OCI-LY1 (cell line): ENCODE results near the gene HDGFL3.
A peak's percentile ranks its signal among the peaks of the same experiment; 100 is the strongest.

ENCODE experiments used
- H2AFZ ChIP-seq: fragments of 200-600 bp; sonication (generic), shearing (Covaris generic); 2 replicates; pipeline ENCODE4 v1.6.0; 2014; ENCODE audit warnings: antibody characterized with exemption, mild to moderate bottlenecking, low read length
- H3F3A ChIP-seq: fragments of 200-600 bp; sonication (generic), shearing (Covaris generic); 2 replicates; pipeline ENCODE4 v1.6.0; 2014; ENCODE audit warnings: mild to moderate bottlenecking, antibody characterized with exemption, low read length, moderate library complexity; ENCODE audit not compliant: insufficient read depth
- H3K27ac ChIP-seq: fragments of 200-600 bp; sonication (generic); 2 replicates; pipeline ENCODE4 v1.5.1; 2014; ENCODE audit warnings: low read length, mixed run types, mild to moderate bottlenecking, low read depth; ENCODE audit not compliant: poor library complexity, severe bottlenecking
- H3K27me3 ChIP-seq: fragments of 200-600 bp; sonication (generic); 2 replicates; pipeline ENCODE4 v1.6.0; 2014; ENCODE audit warnings: antibody characterized with exemption, mild to moderate bottlenecking, low read length, moderate library complexity; ENCODE audit not compliant: insufficient read depth
- H3K36me3 ChIP-seq: fragments of 200-600 bp; sonication (generic); 2 replicates; pipeline ENCODE4 v1.6.1; 2014; ENCODE audit warnings: mild to moderate bottlenecking, antibody characterized with exemption, low read length, moderate library complexity, mixed read lengths; ENCODE audit not compliant: insufficient read depth
- H3K4me1 ChIP-seq: fragments of 200-600 bp; sonication (generic); 2 replicates; pipeline ENCODE4 v1.5.1; 2014; ENCODE audit warnings: mild to moderate bottlenecking, low read length, moderate library complexity; ENCODE audit not compliant: insufficient read depth, severe bottlenecking
- H3K4me2 ChIP-seq: fragments of 200-600 bp; sonication (generic), shearing (Covaris generic); 2 replicates; pipeline ENCODE4 v1.6.1; 2014; ENCODE audit warnings: low read length
- H3K4me3 ChIP-seq: fragments of 200-600 bp; sonication (generic); 2 replicates; pipeline ENCODE4 v1.5.1; 2014; ENCODE audit warnings: low read length, low read depth, mild to moderate bottlenecking, mixed read lengths; ENCODE audit not compliant: poor library complexity, severe bottlenecking
- H3K79me2 ChIP-seq: fragments of 200-600 bp; shearing (Covaris generic); 2 replicates; pipeline ENCODE4 v1.6.1; 2016; ENCODE audit warnings: mixed run types, low read length, mixed read lengths; ENCODE audit not compliant: insufficient read depth
- H3K9ac ChIP-seq: fragments of 200-600 bp; sonication (generic), shearing (Covaris generic); 2 replicates; pipeline ENCODE4 v1.6.1; 2014; ENCODE audit warnings: mild to moderate bottlenecking, low read length, mixed read lengths
- H3K9me2 ChIP-seq: fragments of 200-600 bp; sonication (generic), shearing (Covaris generic); 2 replicates; pipeline ENCODE4 v1.6.1; 2014; ENCODE audit warnings: low read depth, mild to moderate bottlenecking, low read length, mixed read lengths
- H3K9me3 ChIP-seq: fragments of 200-600 bp; shearing (Covaris generic); 2 replicates; pipeline ENCODE4 v1.6.1; 2014; ENCODE audit warnings: low read length, mixed read lengths
- H4K20me1 ChIP-seq: fragments of 200-600 bp; sonication (generic), shearing (Covaris generic); 2 replicates; pipeline ENCODE4 v1.6.0; 2016; ENCODE audit warnings: mild to moderate bottlenecking, low read length; ENCODE audit not compliant: insufficient read depth
- CTCF ChIP-seq: fragments of 200-600 bp; sonication (generic), shearing (Covaris generic); IDR thresholded peaks from 2 replicates; pipeline ENCODE4 v1.5.1; 2017; ENCODE audit warnings: mild to moderate bottlenecking, antibody characterized with exemption, low read length, moderate library complexity, mixed read lengths
- EZH2 ChIP-seq: fragments of 200-600 bp; sonication (generic), shearing (Covaris generic); IDR thresholded peaks from 2 replicates; pipeline ENCODE4 v1.8.0; 2017; ENCODE audit warnings: borderline replicate concordance, mixed run types, mild to moderate bottlenecking, antibody characterized with exemption, low read length, moderate library complexity, mixed read lengths

HDGFL3 gene

GRCh38 chr15:83248151-83249029 is 40.8 kb upstream of the HDGFL3 start:
- no peak overlapping the region for H3K4me3 ChIP-seq
- H3K9ac ChIP-seq = no peak overlapping the region
- H4K20me1 ChIP-seq = no peaks in the 10 kb centered on the region
- no peaks in the 10 kb centered on the region for H3K36me3 ChIP-seq
- H3K27me3 ChIP-seq = no peaks in the 10 kb centered on the region
- H3K4me2 ChIP-seq = no peak overlapping the region
- H3K9me3 ChIP-seq = no peaks in the 10 kb centered on the region
- TF ChIP-seq CTCF = peak; percentile 81
- TF ChIP-seq EZH2 = no peak
- no peak overlapping the region for H3K27ac ChIP-seq
- H2AFZ ChIP-seq = no peak overlapping the region
- H3F3A ChIP-seq = no peaks in the 10 kb centered on the region
- H3K79me2 ChIP-seq = no peaks in the 10 kb centered on the region
- no peaks in the 10 kb centered on the region for H3K9me2 ChIP-seq
- no peaks in the 10 kb centered on the region for H3K4me1 ChIP-seq

GRCh38 chr15:83243634-83244033 is 36.0 kb upstream of the HDGFL3 start:
- Histone ChIP-seq H3K9me2 (no peaks in the 10 kb centered on the region), H3K27me3 (no peaks in the 10 kb centered on the region), H3F3A (no peaks in the 10 kb centered on the region), H4K20me1 (no peaks in the 10 kb centered on the region), H3K9ac (no peak overlapping the region), H3K4me2 (no peak overlapping the region), H3K4me1 (no peaks in the 10 kb centered on the region), H3K27ac (no peak overlapping the region), H3K9me3 (no peaks in the 10 kb centered on the region), H2AFZ (no peak overlapping the region), H3K4me3 (no peak overlapping the region), H3K79me2 (no peaks in the 10 kb centered on the region), H3K36me3 (no peaks in the 10 kb centered on the region)
- no peak for TF ChIP-seq CTCF
- no peak for TF ChIP-seq EZH2

GRCh38 chr15:83230242-83230641 is 22.6 kb upstream of the HDGFL3 start:
- TF ChIP-seq EZH2 (no peak), CTCF (no peak)
- Histone ChIP-seq H3K36me3 (no peaks in the 10 kb centered on the region), H3K4me1 (no peaks in the 10 kb centered on the region), H4K20me1 (no peaks in the 10 kb centered on the region), H3K9me2 (no peaks in the 10 kb centered on the region), H3K9me3 (no peaks in the 10 kb centered on the region), H3F3A (no peaks in the 10 kb centered on the region), H3K79me2 (no peaks in the 10 kb centered on the region), H3K27ac (no peak overlapping the region), H3K4me2 (no peak overlapping the region), H3K27me3 (no peaks in the 10 kb centered on the region), H2AFZ (no peak overlapping the region), H3K9ac (no peak overlapping the region), H3K4me3 (no peak overlapping the region)
